Right renal pelvis (tissue), 4 donors: Measurements from ENCODE around the gene PPM1N. TPM values are rescaled to one million over a fixed set of nuclear protein-coding genes. Genes with fewer than 3 reads are reported as not detected.
A peak's percentile ranks its signal among the peaks of the same experiment; 100 is the strongest.

Experiments used
- DNase-seq, 4 donors: peaks; one replicate each; pipeline ENCODE4 v3.0.0-alpha.2; 2013; ENCODE audit warnings: low read depth in 4 of 4, low spot score in 3 of 4, missing footprints in 1 of 4
- polyA plus RNA-seq, 4 donors: library from polyadenylated mRNA; unstranded; fragments of 120-200 nt; gene quantifications; one replicate each; pipeline ENCODE4 v1.2.1, GENCODE V29; 2013; ENCODE audit not compliant: insufficient read length in 4 of 4

Gene PPM1N
- polyA plus RNA-seq, 4 donors: 0.25 to 0.57 (median 0.25) TPM; not detected in 1

GRCh38 chr19:45469945-45470761 lies 28.1 kb upstream of the PPM1N start:
- DNase-seq: no peak

GRCh38 chr19:45470762-45471081 lies 27.5 kb upstream of the PPM1N start:
- DNase-seq: no peak

GRCh38 chr19:45471111-45471930 lies 26.9 kb upstream of the PPM1N start:
- DNase-seq: no peak

GRCh38 chr19:45471931-45472562 lies 26.2 kb upstream of the PPM1N start:
- DNase-seq: no peak

- DNase-seq: no peak
These were observed 25.5 kb upstream of the PPM1N start for GRCh38 chr19:45472563-45473366.

- DNase-seq: no peak
These were observed 24.9 kb upstream of the PPM1N start for GRCh38 chr19:45473367-45473681.

GRCh38 chr19:45473682-45474605 lies 24.3 kb upstream of the PPM1N start:
- no peak for DNase-seq

- DNase-seq: no peak
These were observed 23.4 kb upstream of the PPM1N start for GRCh38 chr19:45474606-45475521.

GRCh38 chr19:45475537-45476291 lies 22.5 kb upstream of the PPM1N start:
- DNase-seq: no peak

GRCh38 chr19:45476304-45476703 lies 21.9 kb upstream of the PPM1N start:
- DNase-seq: no peak

- DNase-seq: no peak
These were observed 21.1 kb upstream of the PPM1N start for GRCh38 chr19:45477186-45477585.

GRCh38 chr19:45477713-45478453 lies 20.4 kb upstream of the PPM1N start:
- no peak for DNase-seq

GRCh38 chr19:45478454-45479238 lies 19.6 kb upstream of the PPM1N start:
- peak in 3 of 4 donors; percentile 77 to 84 (median 81) for DNase-seq

GRCh38 chr19:45483033-45483432 lies 15.2 kb upstream of the PPM1N start:
- DNase-seq: no peak

GRCh38 chr19:45484273-45484945 lies 13.8 kb upstream of the PPM1N start:
- DNase-seq: no peak
